GM12878 (cell line): ENCODE results near the gene CCNB1IP1. TPM values are rescaled to one million over a fixed set of nuclear protein-coding genes. Genes with fewer than 3 reads are reported as not detected.

Source experiments
- CBFB ChIP-seq: IDR thresholded peaks from 2 replicates; pipeline ENCODE4 v1.6.1; 2016; ENCODE audit warnings: antibody characterized with exemption, low read depth
- CBX5 ChIP-seq: sonication (generic); IDR thresholded peaks from 2 replicates; pipeline ENCODE4 v1.6.1; 2016; ENCODE audit warnings: low read depth, moderate library complexity, mild to moderate bottlenecking, inconsistent platforms
- CHD1 ChIP-seq: IDR thresholded peaks from 2 replicates; pipeline ENCODE4 v1.6.1; 2012; ENCODE audit warnings: low read depth, low read length, improper control_type of control experiment
- EP300 ChIP-seq, 2 experiments: fragments of 150-350 bp in 1 of 2; IDR thresholded peaks; 2 replicates each; pipeline ENCODE4 v1.6.1; 2011 to 2012; ENCODE audit warnings: low read depth in 2 of 2, low read length in 2 of 2, borderline replicate concordance in 1 of 2, improper control_type of control experiment in 1 of 2, inconsistent platforms in 1 of 2; ENCODE audit not compliant: control insufficient read depth in 1 of 2
- ETV6 ChIP-seq, 2 experiments: fragments of 450-650 bp in 1 of 2; IDR thresholded peaks in 1 of 2; conservative IDR thresholded peaks in 1 of 2; 2 replicates each; pipeline ENCODE4 v1.6.1; 2014; ENCODE audit warnings: antibody characterized with exemption in 1 of 2, borderline replicate concordance in 1 of 2, low read depth in 1 of 2, mild to moderate bottlenecking in 1 of 2, moderate library complexity in 1 of 2
- FOS ChIP-seq: IDR thresholded peaks from 3 replicates; pipeline ENCODE4 v1.6.1; 2011; ENCODE audit warnings: borderline replicate concordance; ENCODE audit not compliant: insufficient read length; ENCODE audit errors: extremely low read depth
- IRF4 ChIP-seq: IDR thresholded peaks from 2 replicates; pipeline ENCODE4 v1.6.1; 2011; ENCODE audit warnings: low read depth, low read length
- JUND ChIP-seq: IDR thresholded peaks from 2 replicates; pipeline ENCODE4 v1.6.1; 2012; ENCODE audit warnings: low read depth, mild to moderate bottlenecking, low read length, improper control_type of control experiment, moderate library complexity
- KAT2A ChIP-seq: conservative IDR thresholded peaks from 2 replicates; pipeline ENCODE4 v1.6.1; 2011; ENCODE audit warnings: low read depth, low read length; ENCODE audit not compliant: control insufficient read depth
- MTA2 ChIP-seq: fragments of 450-650 bp; IDR thresholded peaks from 2 replicates; pipeline ENCODE4 v1.6.1; 2016; ENCODE audit warnings: low read depth, mild to moderate bottlenecking, moderate library complexity
- NBN ChIP-seq: fragments of 450-650 bp; IDR thresholded peaks from 2 replicates; pipeline ENCODE4 v1.6.1; 2016
- PAX5 ChIP-seq: IDR thresholded peaks from 2 replicates; pipeline ENCODE4 v1.6.1; 2011; ENCODE audit warnings: low read depth, low read length, borderline replicate concordance
- PRDM15 ChIP-seq: fragments of 450-650 bp; formaldehyde crosslinking; IDR thresholded peaks from 2 replicates; pipeline ENCODE4 v1.4.0; 2020; ENCODE audit warnings: mild to moderate bottlenecking, moderate library complexity
- RUNX3 ChIP-seq: IDR thresholded peaks from 2 replicates; pipeline ENCODE4 v1.6.1; 2012; ENCODE audit warnings: low read length, inconsistent platforms
- SMARCA5 ChIP-seq: fragments of 450-650 bp; IDR thresholded peaks from 2 replicates; pipeline ENCODE4 v1.6.1; 2017; ENCODE audit warnings: mild to moderate bottlenecking
- SUZ12 ChIP-seq: fragments of 200-600 bp; sonication (generic); IDR thresholded peaks from one replicate; pipeline ENCODE4 v1.6.1; 2018; ENCODE audit warnings: antibody characterized with exemption, mild to moderate bottlenecking; ENCODE audit not compliant: unreplicated experiment
- TARDBP ChIP-seq: IDR thresholded peaks from 2 replicates; pipeline ENCODE4 v1.6.1; 2016; ENCODE audit warnings: borderline replicate concordance
- YBX1 ChIP-seq: fragments of 450-650 bp; IDR thresholded peaks from 2 replicates; pipeline ENCODE4 v1.6.1; 2016; ENCODE audit warnings: antibody characterized with exemption
- polyA plus RNA-seq, 11 experiments: library from polyadenylated mRNA; depleted of rRNA in 4 of 11; unstranded in 6 of 11; stranded (reverse) in 5 of 11; fragments of >200 nt; fragmentation: Nextera tagmentation in 4 of 11; fragmentation: Illumina TruSeq in 1 of 11; extraction: Ambion mirVana in 4 of 11; extraction: Trizol in 1 of 11; gene quantifications; 1 replicate in 1 of 11; 2 replicates in 10 of 11; pipeline versions ENCODE4 v1.2.1 to v1.2.3, GENCODE V29; 2011 to 2016; ENCODE audit warnings: inconsistent platforms in 2 of 11, missing spikeins in 2 of 11, low read depth in 1 of 11
- total RNA-seq, 4 experiments: library from RNA; depleted of rRNA in 3 of 4; stranded (reverse); fragments of >200 nt in 3 of 4; fragmentation: Illumina TruSeq in 1 of 4; extraction: Trizol in 1 of 4; gene quantifications; 2 replicates each; pipeline versions ENCODE4 v1.2.1 to v1.2.3, GENCODE V29; 2013 to 2021
- TF ChIP-seq, protein P1 (sequence below): fragments of 450-650 bp; IDR thresholded peaks from 2 replicates; pipeline ENCODE4 v1.6.1; 2018; ENCODE audit warnings: borderline replicate concordance, mild to moderate bottlenecking; ENCODE audit not compliant: partially characterized antibody
- TF ChIP-seq, protein P2 (sequence below): fragments of 450-650 bp; formaldehyde crosslinking; IDR thresholded peaks from 2 replicates; pipeline ENCODE4 v1.4.0; 2022; ENCODE audit warnings: mild to moderate bottlenecking, moderate library complexity
- TF ChIP-seq, protein P3 (sequence below): IDR thresholded peaks from 2 replicates; pipeline ENCODE4 v1.6.1; 2011; ENCODE audit warnings: borderline replicate concordance, low read depth, mild to moderate bottlenecking, moderate library complexity, mixed read lengths, low read length; ENCODE audit not compliant: insufficient read depth; ENCODE audit errors: extremely low read length

The CCNB1IP1 gene
- total and polyA plus RNA-seq, 10 of the 15 experiments (the other 5 are each of a cell fraction or from before 2014, with no cell fraction given), result 20.4 to 165 (median 86.5) TPM

DNA sequence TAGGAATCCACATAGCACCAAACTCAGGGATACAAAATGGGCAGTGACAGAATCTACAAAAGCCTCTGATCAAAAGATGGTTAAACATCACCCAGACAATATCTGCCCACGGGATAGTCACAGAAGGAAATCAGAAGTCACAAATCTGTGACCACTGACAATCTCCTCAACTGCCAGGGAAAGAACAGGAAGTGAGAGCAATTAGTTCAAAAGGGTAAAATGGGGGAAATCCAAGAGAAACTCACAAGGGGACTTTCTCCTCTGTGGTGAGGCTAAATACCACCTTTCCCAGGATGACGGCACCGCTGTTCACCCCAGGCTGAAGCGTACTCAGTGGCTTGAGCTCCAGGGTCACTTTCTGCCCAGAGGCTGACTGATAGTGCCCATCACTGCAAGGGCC is 38.0 kb downstream of the CCNB1IP1 start (continued):
- no peak for TF ChIP-seq PRDM15 (CRISPR knock-in tag)
- TF ChIP-seq NBN, result peak; percentile 72; the same call in 1 of the 2 replicates
- TF ChIP-seq SMARCA5, result no peak
- TF ChIP-seq JUND, result no peak
- TF ChIP-seq, protein P1, sequence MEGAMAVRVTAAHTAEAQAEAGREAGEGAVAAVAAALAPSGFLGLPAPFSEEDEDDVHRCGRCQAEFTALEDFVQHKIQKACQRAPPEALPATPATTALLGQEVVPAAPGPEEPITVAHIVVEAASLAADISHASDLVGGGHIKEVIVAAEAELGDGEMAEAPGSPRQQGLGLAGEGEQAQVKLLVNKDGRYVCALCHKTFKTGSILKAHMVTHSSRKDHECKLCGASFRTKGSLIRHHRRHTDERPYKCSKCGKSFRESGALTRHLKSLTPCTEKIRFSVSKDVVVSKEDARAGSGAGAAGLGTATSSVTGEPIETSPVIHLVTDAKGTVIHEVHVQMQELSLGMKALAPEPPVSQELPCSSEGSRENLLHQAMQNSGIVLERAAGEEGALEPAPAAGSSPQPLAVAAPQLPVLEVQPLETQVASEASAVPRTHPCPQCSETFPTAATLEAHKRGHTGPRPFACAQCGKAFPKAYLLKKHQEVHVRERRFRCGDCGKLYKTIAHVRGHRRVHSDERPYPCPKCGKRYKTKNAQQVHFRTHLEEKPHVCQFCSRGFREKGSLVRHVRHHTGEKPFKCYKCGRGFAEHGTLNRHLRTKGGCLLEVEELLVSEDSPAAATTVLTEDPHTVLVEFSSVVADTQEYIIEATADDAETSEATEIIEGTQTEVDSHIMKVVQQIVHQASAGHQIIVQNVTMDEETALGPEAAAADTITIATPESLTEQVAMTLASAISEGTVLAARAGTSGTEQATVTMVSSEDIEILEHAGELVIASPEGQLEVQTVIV, result no peak
- peak; percentile 55 to 88; a peak in 3 of 4 replicates for TF ChIP-seq EP300 (IDR thresholded peaks at IDR 0.05; ENCODE audit: borderline replicate concordance in 1 of 2, control insufficient read depth in 1 of 2, low read depth in 2 of 2, low read length in 2 of 2)
- peak; percentile 86; the same call in 1 of the 2 replicates for TF ChIP-seq PAX5
- TF ChIP-seq KAT2A, result no peak
- TF ChIP-seq YBX1, result no peak
- TF ChIP-seq MTA2, result peak; percentile 96
- TF ChIP-seq CBX5, result no peak
- TF ChIP-seq, protein P2, sequence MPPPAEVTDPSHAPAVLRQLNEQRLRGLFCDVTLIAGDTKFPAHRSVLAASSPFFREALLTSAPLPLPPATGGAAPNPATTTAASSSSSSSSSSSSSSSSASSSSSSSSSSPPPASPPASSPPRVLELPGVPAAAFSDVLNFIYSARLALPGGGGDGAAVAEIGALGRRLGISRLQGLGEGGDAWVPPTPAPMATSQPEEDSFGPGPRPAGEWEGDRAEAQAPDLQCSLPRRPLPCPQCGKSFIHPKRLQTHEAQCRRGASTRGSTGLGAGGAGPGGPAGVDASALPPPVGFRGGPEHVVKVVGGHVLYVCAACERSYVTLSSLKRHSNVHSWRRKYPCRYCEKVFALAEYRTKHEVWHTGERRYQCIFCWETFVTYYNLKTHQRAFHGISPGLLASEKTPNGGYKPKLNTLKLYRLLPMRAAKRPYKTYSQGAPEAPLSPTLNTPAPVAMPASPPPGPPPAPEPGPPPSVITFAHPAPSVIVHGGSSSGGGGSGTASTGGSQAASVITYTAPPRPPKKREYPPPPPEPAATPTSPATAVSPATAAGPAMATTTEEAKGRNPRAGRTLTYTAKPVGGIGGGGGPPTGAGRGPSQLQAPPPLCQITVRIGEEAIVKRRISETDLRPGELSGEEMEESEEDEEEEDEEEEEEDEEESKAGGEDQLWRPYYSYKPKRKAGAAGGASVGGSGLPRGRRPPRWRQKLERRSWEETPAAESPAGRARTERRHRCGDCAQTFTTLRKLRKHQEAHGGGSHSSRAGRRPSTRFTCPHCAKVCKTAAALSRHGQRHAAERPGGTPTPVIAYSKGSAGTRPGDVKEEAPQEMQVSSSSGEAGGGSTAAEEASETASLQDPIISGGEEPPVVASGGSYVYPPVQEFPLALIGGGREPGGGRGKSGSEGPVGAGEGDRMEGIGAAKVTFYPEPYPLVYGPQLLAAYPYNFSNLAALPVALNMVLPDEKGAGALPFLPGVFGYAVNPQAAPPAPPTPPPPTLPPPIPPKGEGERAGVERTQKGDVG (CRISPR knock-in tag), result no peak
- no peak for TF ChIP-seq TARDBP
- peak; percentile 90 for TF ChIP-seq RUNX3
- TF ChIP-seq, protein P3, sequence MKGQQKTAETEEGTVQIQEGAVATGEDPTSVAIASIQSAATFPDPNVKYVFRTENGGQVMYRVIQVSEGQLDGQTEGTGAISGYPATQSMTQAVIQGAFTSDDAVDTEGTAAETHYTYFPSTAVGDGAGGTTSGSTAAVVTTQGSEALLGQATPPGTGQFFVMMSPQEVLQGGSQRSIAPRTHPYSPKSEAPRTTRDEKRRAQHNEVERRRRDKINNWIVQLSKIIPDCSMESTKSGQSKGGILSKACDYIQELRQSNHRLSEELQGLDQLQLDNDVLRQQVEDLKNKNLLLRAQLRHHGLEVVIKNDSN, result no peak
- no peak for TF ChIP-seq FOS
- peak; percentile 77 for TF ChIP-seq IRF4
- TF ChIP-seq CBFB, result peak; percentile 70
- peak in 1 of 2 experiments; percentile 76; a peak in 1 of 4 replicates for TF ChIP-seq ETV6 (conservative IDR thresholded peaks at IDR 0.05 in 1 of 2, IDR thresholded peaks at IDR 0.05 in 1 of 2; ENCODE audit: borderline replicate concordance in 1 of 2, low read depth in 1 of 2)
- TF ChIP-seq CHD1, result no peak
- no peak for TF ChIP-seq SUZ12
